Muscle layer of colon (tissue), 2 donors: ENCODE data around the gene TTLL11.
"Not testable (repeated sequence)": the region's sequence is repeated elsewhere in the genome, so short reads cannot be mapped to it uniquely, and the experiment has no call there.

Experiments
- H3K27ac ChIP-seq: one replicate; pipeline ENCODE4 v1.7.0; 2013; ENCODE audit warnings: low read depth, mild to moderate bottlenecking, low read length, moderate library complexity
- H3K27me3 ChIP-seq, 2 donors: one replicate each; pipeline ENCODE4 v1.7.0; 2013; ENCODE audit warnings: low read length in 2 of 2, mild to moderate bottlenecking in 2 of 2; ENCODE audit not compliant: insufficient read depth in 2 of 2, control insufficient read depth in 1 of 2
- H3K36me3 ChIP-seq: one replicate; pipeline ENCODE4 v1.7.0; 2013; ENCODE audit warnings: mild to moderate bottlenecking, low read length; ENCODE audit not compliant: insufficient read depth
- H3K4me1 ChIP-seq: one replicate; pipeline ENCODE4 v1.7.0; 2013; ENCODE audit warnings: mild to moderate bottlenecking, low read length; ENCODE audit not compliant: insufficient read depth
- H3K4me3 ChIP-seq, 2 donors: one replicate each; pipeline ENCODE4 v1.7.0; 2013; ENCODE audit warnings: low read length in 2 of 2, low read depth in 1 of 2, mild to moderate bottlenecking in 1 of 2, moderate library complexity in 1 of 2
- H3K9ac ChIP-seq: one replicate; pipeline ENCODE4 v1.7.0; 2013; ENCODE audit warnings: low read length
- H3K9me3 ChIP-seq: one replicate; pipeline ENCODE4 v1.7.0; 2013; ENCODE audit warnings: mild to moderate bottlenecking, low read length
- donor health status: abdominal sarcoma.
- donor health status: Adenocarcinoma of cecum.

Gene TTLL11

DNA sequence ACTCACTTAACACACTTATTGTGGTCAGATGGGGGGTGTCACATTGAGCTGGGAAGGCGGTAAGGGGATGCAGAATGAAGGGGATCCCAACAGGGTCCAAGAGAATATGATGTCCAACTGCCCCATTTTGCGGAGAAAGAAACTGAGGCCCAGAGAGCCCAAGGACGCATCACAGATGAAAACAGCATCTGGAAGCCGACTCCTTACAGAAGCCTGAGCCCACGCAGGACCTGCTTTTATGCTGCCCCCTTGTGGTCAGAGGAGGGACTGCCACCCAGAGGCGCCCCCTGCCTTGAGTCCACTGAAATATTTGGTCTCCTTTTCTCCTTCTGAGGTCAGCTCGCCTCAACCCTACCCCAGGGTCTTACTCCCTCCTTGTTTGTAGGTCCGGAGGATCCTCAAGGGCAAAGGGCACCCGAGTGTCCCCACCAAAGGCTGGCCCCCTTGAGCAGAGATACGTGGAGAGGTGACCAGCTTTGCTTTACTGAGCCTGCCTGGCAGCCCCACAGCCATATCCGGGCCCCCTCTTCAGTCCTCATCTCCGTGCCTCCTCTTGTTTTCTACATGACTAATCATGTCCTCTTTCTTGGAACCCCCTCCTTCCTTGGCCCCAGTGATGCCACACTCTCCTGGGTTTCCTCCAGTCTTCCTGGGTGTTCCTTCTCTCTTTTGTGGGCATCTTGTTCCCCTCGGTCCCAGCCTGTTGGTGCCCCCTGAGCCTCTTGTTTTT is 30.0 kb upstream of the TTLL11 start:
- H3K9ac ChIP-seq, result no peak overlapping the region
- no peak overlapping the region for H3K27ac ChIP-seq
- H3K4me3 ChIP-seq, result no peak overlapping the region
- H3K36me3 ChIP-seq, result no peaks in the 10 kb centered on the region
- H3K4me1 ChIP-seq, result peaks cover 14% of the 10 kb centered on the region
- H3K9me3 ChIP-seq, result no peaks in the 10 kb centered on the region
- peaks cover 0 to 11% of the 10 kb centered on the region in 2 donors for H3K27me3 ChIP-seq

DNA sequence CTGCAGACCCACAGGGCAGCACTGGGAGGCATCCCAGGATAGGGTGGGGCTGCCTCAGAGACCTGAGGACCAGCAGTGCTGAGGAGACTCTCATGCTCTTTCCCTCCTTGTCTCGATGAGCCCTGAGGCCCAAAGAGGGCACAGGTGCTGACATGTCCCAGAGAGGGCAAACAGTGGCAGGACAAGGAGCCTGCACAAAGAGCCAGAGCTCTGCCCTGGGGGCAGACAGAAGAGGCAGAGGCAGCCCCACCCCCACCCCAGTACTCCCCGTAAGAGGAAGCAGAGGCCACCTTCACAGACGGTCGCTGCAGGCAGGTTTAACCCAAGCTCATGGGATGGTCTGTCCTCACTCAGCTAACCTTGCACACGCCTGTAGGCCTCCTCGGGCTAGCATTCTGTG is 29.4 kb upstream of the TTLL11 start:
- H3K9ac ChIP-seq, result no peak overlapping the region
- H3K27me3 ChIP-seq, result peaks cover 0 to 8% of the 10 kb centered on the region in 2 donors
- peaks cover 14% of the 10 kb centered on the region for H3K4me1 ChIP-seq
- no peaks in the 10 kb centered on the region for H3K36me3 ChIP-seq
- no peak overlapping the region for H3K4me3 ChIP-seq
- H3K27ac ChIP-seq, result no peak overlapping the region
- H3K9me3 ChIP-seq, result no peaks in the 10 kb centered on the region

DNA sequence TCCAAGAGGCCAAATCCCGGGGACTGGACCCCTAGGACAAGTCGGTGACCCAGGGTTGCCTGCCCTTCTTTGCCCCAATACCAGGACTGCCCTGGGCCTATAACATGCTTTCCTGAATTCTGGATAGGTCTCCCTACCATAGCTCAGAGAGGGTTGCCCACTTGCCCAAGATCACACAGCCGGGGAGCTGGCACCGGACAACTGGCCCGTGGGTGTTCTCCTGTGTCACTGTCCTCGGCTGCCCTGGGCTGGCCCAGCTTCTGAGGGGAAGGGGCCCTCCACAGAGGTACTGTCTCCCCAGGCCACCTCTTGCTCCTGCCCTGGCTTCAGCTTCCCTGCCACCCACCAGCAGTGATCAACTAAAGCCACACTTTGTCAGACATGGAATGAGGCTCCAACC is 28.8 kb upstream of the TTLL11 start:
- H3K9ac ChIP-seq, result no peak overlapping the region

DNA sequence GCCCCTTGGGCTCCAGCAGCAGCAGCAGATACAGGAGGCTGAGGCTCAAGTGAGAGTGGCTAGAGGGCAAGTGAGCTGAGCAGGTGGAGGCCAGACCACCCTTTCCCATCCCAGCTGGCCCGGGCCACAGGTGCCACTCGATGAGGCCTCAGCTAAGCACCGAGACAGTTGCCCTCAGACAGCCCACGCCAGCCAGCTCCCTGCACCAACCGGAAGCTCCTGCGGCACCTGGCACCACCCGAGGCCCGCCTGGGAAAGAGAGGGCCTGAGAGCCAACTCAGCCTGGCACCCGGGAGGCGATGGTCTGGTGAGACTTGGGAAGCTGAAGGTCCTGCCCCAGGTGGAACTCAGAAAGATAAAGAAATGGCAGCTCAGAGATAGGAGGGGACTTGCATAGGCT is 28.3 kb upstream of the TTLL11 start:
- no peaks in the 10 kb centered on the region for H3K36me3 ChIP-seq
- H3K27ac ChIP-seq, result no peak overlapping the region
- H3K9me3 ChIP-seq, result no peaks in the 10 kb centered on the region
- H3K4me1 ChIP-seq, result peaks cover 12% of the 10 kb centered on the region
- H3K9ac ChIP-seq, result no peak overlapping the region
- H3K27me3 ChIP-seq, result no peaks in the 10 kb centered on the region
- H3K4me3 ChIP-seq, result no peak overlapping the region

More for the DNA sequence above, 28.8 kb upstream of the TTLL11 start:
- H3K9me3 ChIP-seq, result no peaks in the 10 kb centered on the region
- peaks cover 14% of the 10 kb centered on the region for H3K4me1 ChIP-seq
- H3K36me3 ChIP-seq, result no peaks in the 10 kb centered on the region
- peaks cover 0 to 2% of the 10 kb centered on the region in 2 donors for H3K27me3 ChIP-seq
- no peak overlapping the region for H3K4me3 ChIP-seq
- no peak overlapping the region for H3K27ac ChIP-seq

DNA sequence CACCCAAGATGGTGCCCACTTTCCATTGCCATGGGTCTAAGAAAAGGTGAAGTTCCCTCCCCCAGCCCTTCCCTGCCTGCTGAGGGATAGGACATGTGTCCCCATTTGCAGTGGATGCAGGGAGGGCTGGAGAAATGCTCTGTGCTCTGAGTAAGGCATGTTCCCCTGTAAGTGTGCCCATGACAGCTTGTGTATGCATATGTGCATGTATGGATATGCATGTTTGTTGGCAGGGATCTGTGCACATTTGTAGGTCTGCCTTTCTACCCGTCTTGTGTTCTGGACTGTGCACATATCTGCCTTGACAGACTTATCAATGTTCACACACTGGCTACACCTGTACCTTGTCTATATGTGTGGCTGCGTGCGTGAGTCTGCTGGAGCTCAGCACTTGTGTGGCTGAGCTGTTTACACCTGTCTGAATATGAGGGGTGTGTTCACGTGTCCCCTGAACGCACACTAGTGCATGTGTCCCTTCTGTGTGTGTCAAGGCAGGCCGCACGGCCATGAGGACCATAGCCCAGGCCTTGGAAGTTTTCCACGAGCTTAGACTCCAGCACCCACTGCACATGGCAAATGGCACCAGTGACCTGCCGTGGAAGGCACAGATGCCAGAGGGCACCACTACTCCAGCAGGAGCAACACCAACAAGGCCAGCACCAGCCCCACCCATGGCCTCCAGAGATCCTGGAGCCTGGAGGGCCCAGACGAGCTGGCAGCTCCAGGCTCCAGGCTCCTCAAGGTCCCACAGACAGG is 27.4 kb upstream of the TTLL11 start:
- no peak overlapping the region for H3K4me3 ChIP-seq
- H3K4me1 ChIP-seq, result peaks cover 3% of the 10 kb centered on the region
- H3K9ac ChIP-seq, result no peak overlapping the region
- H3K9me3 ChIP-seq, result no peaks in the 10 kb centered on the region
- no peaks in the 10 kb centered on the region for H3K27me3 ChIP-seq
- H3K27ac ChIP-seq, result no peak overlapping the region
- H3K36me3 ChIP-seq, result no peaks in the 10 kb centered on the region

DNA sequence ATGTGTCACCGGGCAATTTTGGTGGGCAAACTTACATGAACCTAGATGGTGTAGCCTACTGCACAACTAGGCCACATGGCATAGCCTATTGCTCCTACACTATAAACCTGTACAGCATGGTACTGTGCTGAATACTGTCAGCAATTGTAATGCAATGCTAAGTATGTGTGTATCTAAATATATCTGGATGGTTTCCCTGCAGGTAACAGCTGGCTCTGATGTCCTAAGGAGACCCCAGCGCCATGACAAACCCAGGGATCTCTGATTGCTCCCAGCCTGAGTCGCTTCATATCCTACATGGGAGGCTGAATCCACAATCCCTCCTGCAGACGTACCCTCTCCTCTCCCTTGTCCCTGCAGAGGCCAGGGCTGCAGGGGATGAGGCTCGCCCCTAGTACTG is 26.6 kb upstream of the TTLL11 start:
- H3K9me3 ChIP-seq, result no peaks in the 10 kb centered on the region
- H3K4me3 ChIP-seq, result no peak overlapping the region
- no peaks in the 10 kb centered on the region for H3K4me1 ChIP-seq
- H3K27me3 ChIP-seq, result no peaks in the 10 kb centered on the region
- no peak overlapping the region for H3K27ac ChIP-seq
- no peaks in the 10 kb centered on the region for H3K36me3 ChIP-seq
- no peak overlapping the region for H3K9ac ChIP-seq

DNA sequence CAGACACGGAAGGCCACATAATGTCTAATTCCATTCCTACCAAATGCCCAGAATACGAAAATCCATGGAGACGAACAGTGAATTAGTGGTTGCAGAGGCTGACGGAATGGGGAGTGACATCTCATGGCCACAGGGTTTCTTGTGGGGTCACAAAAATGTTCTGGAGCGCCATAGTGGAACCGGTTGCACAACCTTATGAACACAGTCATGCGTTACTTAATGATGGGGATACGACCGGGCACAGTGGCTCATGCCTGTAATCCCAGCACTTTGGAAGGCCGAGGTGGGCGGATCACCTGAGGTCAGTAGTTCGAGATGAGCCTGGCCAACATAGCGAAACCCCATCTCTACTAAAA is 26.0 kb upstream of the TTLL11 start:
- Histone ChIP-seq H3K36me3 (no peaks in the 10 kb centered on the region), H3K4me3 (no peak overlapping the region), H3K27ac (no peak overlapping the region), H3K4me1 (no peaks in the 10 kb centered on the region), H3K9me3 (no peaks in the 10 kb centered on the region), H3K27me3 (no peaks in the 10 kb centered on the region), H3K9ac (no peak overlapping the region)

DNA sequence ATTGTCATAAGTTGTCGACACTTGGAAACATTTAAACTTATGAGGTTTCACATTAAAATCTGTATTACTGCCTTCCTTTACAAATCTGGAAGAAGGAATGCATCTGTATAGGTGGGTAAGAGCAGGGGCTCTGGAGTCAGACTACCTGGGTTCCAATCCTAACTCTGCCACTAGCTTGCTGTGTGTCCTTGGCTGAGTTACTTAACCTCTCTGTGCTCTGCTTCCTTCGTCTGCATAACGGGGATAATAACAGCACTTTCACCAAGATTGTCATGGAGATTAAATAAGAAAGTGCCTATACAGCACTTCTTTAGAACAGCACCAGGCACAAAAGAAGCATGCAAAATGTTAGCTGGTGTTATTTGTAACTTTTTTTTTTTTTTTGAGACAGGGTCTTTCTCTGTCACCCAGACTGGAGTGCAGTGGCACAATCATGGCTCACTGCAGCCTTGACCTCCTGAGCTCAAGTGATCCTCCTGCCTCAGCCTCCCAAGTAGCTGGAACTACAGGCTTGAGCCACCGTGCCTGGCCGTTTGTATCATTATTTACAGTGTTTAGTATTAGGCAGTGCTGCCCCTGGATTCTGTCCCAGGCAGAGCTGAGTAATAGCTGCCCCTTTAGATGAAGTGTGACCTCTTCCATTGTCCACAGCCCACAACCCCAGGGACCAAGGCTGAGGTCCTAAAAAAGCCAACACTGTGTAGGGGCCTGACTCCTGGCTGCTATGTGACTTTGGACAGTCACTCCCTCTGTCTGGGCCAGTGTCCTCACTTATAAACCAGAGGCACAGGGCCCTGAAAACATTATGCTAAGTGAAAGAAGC is 25.4 kb upstream of the TTLL11 start:
- Histone ChIP-seq H3K27ac (no peak overlapping the region), H3K27me3 (no peaks in the 10 kb centered on the region), H3K4me1 (no peaks in the 10 kb centered on the region), H3K4me3 (no peak overlapping the region), H3K9ac (no peak overlapping the region), H3K36me3 (no peaks in the 10 kb centered on the region), H3K9me3 (no peaks in the 10 kb centered on the region)

DNA sequence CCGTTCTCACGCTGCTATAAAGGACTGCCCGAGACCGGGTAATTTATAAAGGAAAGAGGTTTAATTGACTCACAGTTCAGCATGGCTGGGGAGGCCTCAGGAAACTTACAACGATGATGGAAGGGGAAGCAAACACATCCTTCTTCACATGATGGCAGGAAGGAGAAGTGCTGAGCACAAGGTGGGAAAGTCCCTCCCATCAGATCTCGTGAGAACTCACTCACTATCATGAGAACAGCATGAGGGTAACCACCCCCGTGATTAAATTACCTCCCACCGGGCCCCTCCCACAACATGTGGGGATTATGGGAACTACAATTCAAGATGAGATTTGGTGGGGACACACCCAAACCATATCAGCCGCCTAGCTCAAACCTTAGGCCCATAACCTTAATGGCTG is 24.1 kb upstream of the TTLL11 start:
- H3K27ac ChIP-seq, H3K27me3 ChIP-seq: not testable (repeated sequence)

DNA sequence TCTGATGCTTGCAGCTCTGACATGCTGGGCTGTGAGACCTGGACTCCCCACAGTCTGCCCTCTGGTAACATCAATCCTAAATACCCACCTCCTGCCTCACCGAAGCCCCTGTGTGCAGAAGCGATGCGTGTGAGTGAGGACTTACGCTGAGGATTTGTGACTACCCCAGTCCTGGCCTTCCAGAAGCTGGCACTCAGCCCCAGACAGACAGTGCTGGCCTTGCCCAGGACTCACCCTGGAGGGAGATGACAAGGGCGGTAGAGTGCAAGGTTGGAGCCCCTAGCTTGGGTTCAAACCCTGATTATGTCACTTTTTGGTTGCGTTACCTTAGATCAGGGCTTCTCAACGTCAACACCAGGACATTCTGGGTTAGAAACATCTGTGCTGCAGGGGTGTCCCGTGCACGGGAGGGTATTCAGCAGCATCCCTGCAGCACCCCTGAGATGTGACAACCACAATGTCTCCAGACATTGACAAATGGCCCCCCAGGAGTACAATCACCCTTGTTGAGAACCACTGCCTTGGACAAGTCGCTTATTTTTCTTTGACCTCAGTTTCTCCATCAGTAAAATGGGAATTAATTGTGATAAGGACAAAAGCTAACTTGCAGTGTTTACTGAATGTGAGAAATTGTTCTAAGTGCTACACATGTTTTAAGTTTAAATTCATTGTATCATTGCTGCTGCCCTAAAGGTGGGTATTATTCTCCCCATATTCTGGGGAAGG is 23.5 kb upstream of the TTLL11 start:
- no peaks in the 10 kb centered on the region for H3K9me3 ChIP-seq
- no peaks in the 10 kb centered on the region for H3K4me1 ChIP-seq
- no peak overlapping the region for H3K4me3 ChIP-seq
- H3K27ac ChIP-seq, result no peak overlapping the region
- no peak overlapping the region for H3K9ac ChIP-seq
- H3K27me3 ChIP-seq, result no peaks in the 10 kb centered on the region
- no peaks in the 10 kb centered on the region for H3K36me3 ChIP-seq

More for the DNA sequence above, 24.1 kb upstream of the TTLL11 start:
- H3K9me3 ChIP-seq, H3K4me1 ChIP-seq, H3K4me3 ChIP-seq, H3K9ac ChIP-seq, H3K36me3 ChIP-seq: not testable (repeated sequence)

DNA sequence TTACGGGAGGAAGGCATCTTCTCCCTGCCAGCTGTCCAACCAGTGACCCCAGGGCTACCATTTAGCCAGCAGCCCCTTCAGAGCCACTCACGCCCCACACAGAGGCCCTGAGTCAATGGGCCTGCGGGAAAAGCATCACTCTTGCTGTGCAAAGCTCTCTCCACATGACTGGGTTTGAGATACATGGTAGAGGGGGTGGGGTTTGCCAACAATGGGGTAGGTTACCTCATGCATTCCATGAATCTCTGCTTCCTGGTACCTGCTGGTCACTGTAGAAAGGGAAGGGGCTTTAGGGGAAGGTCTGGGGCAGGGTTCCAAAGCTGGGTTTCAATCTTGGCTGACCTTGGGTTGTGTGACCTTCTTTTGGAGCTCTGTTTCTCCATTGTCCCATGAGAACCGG is 22.9 kb upstream of the TTLL11 start:
- no peaks in the 10 kb centered on the region for H3K27me3 ChIP-seq
- H3K27ac ChIP-seq, result no peak overlapping the region
- no peaks in the 10 kb centered on the region for H3K4me1 ChIP-seq
- no peak overlapping the region for H3K4me3 ChIP-seq
- H3K9me3 ChIP-seq, result no peaks in the 10 kb centered on the region
- no peak overlapping the region for H3K9ac ChIP-seq
- no peaks in the 10 kb centered on the region for H3K36me3 ChIP-seq
